NOMO-1 treated with dmso at 0.1 percent for 144 hours (cell line): ENCODE results near the gene ODF2.
A peak's percentile ranks its signal among the peaks of the same experiment; 100 is the strongest.
"Not testable (repeated sequence)": the region's sequence is repeated elsewhere in the genome, so short reads cannot be mapped to it uniquely, and the experiment has no call there.

Experiments
- DNase-seq: peaks from one replicate; lab custom pipeline; 2025; ENCODE audit not compliant: unreplicated experiment; lab: John Stamatoyannopoulos, UW

Gene ODF2

DNA sequence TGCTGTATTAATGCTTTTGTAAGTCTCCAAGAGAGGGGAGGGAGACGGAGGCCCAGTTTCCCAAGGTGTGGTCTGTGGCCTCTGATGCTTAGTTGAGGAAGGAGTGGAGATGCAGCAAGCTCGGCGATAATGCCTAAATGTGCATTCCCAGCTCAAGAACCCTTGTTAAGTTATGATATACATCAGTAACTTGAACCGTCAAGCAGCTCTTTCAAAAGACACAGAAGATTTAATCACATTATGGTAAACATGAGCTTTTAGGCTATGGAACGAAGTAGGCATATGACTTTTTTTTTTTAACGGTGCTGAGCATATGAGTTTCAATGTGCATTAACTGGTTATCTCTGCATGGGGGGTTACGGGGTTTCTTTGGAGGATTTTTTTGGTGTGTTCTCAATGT, 26.4 kb downstream of the ODF2 start:
- no peak for DNase-seq

DNA sequence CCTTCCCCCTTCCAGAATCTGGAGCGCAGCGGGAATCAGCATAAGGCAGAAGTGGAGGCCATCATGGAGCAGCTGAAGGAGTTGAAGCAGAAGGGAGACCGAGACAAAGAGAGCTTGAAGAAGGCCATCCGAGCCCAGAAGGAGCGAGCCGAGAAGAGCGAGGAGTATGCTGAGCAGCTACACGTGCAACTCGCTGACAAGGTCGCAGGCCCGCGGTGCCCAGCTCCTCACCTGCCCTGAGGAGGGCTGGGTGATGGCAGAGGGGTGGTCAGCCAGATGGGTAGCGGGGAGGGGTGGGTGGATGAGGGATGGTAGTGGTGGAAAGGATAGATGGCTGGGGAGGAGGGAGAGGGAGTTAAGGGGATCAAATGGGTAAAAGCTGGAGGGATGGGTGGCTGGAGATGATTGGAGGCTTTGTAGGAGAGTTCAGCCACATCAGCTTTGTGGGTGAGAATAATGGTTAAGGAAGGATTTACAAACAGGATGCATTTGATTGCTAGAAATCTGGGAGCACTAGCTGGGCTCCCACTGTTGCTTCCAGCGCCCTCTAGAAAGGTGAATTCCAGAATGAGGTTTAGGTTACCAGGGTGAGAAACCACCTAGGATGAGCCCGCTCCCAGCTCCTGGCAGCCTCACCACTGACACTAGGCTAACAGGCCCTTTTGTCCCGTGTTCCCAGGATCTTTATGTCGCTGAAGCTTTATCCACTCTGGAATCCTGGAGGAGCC, 29.0 kb downstream of the ODF2 start:
- no peak for DNase-seq

DNA sequence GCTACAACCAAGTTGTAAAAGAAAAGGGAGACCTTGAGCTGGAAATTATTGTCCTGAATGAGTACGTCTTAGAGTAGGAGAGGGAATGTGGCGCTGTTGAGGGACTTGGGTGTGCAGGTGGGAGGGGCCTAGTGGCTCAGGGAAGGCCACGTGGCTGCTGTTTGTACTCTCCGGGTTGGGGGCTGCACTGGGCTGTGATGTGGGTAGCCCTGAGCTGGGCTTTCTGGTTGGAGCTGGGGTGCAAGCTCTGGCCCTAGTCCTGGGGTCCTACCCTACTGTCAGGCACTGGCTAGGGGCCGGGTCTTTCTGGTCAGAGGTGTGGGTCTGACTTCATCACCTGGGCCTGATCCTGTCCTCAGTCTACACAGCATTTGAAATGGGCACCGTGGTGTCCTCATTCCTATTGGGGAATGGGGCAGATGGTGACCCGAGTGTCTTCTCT, 29.6 kb downstream of the ODF2 start:
- DNase-seq = no peak

DNA sequence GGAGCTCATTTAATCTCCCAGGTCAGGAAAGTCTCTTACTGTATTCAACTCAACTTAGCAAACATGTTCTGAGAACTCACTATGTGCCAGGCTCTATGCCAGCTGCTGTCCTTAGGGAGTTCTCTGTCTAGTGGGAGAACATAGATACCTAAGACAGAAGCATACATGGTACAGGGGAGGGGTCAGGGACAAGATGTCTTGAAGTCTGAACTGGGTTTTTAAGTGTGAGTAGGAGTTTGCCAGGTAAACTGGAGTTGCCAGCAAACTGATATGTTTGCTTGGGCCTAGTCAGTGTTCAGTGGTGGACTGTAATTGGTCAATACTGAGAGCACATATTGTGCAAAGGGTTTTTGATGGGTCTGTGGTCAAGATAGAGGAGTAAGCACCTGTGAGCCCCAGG, 30.4 kb downstream of the ODF2 start:
- no peak for DNase-seq

DNA sequence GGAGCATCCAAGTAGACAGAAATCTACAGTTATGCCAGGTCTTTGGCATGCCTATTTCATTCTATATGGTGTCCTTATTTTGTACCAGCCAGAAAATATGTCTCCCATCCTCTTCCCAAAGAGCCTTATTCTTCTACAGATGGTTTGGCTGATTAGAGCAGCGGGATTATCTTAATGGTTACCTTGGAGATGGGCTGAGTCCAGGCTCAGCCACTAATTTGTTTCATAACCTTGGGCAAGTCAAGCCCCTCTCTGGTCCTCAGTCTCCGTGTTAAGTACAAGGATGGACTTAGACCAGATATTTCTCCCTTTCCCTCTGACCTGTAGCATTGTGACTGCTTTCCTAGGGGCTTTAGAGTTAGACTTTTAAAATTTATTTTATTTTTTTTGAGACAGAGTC, 37.6 kb downstream of the ODF2 start:
- DNase-seq = no peak

DNA sequence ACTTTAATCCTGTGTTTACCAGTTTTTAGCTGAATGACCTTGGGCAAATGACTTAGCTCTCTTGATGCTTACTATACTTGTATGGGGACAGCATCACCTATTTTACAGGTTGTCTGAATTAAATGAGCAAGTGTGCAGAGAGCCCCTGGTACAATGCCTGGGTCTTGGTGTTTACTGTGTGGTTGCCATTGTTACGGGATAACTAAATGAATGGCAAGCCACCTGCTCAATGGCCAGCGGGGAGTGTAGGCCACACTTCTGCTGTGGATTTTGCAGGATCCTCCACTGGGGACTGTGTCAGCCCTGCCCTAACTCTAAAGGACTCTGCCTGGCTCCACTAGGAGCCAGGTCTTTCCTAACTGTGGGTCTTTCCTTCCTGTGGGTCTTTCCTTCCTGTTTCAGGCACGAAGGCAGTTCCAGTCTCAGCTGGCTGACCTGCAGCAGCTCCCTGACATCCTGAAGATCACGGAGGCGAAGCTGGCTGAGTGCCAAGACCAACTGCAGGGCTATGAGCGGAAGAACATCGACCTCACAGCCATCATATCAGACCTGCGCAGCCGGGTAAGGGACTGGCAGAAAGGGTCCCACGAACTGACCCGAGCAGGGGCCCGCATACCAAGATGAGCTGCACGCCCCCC, 38.4 kb downstream of the ODF2 start:
- no peak for DNase-seq

DNA sequence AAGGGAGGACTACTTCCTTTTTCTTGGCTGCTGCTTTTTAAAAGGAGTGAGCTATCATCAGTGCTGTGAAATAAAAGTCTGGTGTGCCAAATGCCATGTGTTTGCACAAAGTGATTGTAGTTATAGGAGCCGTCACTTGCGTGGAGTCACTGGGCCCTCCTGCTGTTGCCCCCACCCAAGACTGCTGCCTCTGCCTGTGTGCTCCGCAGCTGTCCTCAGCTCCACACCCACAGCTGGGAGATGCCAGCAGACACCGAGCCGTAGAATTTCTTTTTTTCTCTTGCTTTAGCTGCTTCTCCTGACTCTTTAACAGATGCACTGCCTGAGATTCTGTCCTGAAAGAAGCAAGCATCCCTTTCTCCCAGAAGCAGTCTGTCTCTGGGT, 38.9 kb downstream of the ODF2 start:
- no peak for DNase-seq

DNA sequence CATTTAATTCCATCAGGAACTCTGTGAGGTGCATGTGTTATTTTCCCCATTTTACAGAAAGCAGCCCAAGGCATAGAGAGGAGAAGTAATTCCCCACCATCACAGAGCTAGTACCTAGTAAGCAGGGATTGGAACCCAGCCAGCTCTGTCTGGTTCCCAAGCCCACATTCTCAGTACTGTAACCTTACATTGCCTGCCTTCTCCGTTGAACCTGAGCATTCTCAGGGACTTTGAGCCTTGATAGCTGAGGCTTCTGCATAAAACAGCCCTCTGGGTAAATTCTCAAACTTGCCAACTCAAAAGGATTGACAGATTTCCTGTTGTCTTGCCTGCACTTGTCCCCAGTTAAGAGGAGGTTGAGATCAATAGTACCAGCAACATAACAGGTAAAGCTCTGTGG, 39.5 kb downstream of the ODF2 start:
- DNase-seq = no peak

DNA sequence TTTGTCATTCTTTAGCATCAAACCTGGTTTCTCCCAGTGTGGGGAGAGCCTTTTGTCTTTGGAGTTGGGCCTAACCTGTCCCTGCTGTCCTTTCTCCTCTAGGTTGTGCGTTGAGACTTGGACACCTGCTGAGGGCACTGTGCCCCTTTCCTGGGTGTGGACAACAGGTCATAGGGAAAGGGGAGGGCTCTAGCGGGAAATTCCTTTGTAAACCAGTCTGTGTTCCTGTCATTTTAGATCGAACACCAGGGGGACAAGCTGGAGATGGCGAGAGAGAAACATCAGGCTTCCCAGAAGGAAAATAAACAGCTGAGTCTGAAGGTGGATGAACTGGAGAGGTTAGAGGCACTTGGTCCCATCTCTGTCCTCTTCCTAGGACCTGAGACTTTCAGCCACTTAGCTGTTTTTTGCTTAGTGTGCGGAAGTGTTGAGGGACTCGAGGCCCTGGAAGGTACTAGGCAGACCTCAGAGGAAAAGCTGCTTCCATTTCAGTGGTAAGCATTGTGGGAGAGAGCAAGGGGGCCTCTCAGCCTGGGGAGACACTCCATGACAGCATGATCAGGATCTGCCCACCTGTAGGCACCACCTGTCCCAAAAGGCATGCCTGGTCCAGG, 40.1 kb downstream of the ODF2 start:
- no peak for DNase-seq

DNA sequence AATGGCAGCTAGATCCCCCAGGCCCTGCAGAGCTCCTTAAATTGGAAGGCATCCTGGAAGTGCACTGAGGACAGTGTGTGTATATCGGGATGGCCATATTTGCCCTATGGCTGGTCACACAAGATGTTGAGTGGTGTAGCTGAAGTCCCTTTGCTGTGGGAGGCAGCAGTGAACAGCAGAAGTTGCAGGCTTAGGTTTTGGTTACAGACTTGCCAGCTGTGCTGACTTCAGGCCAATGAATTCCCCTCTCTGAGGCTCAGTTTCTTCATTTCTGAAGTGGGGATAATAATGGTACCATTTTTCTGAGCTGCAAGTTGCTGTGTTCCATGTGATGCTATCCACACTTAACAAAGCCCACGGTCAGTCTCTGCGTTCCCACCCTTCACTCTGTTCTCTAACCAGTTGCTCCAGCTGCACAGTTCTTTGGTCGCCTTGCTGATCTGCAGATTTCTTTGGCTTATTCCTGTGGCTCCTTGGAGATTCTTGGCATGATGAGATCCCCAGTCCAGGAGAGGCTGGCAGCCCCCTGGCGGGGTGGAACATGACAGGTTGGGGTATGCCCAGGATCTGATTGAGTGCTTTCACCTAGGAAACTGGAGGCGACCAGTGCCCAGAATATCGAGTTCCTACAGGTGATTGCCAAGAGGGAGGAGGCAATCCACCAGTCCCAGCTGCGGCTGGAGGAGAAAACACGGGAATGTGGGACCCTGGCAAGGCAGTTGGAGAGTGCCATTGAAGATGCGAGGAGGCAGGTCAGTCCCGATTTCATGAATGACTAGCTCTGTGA, 42.2 kb downstream of the ODF2 start:
- no peak for DNase-seq

DNA sequence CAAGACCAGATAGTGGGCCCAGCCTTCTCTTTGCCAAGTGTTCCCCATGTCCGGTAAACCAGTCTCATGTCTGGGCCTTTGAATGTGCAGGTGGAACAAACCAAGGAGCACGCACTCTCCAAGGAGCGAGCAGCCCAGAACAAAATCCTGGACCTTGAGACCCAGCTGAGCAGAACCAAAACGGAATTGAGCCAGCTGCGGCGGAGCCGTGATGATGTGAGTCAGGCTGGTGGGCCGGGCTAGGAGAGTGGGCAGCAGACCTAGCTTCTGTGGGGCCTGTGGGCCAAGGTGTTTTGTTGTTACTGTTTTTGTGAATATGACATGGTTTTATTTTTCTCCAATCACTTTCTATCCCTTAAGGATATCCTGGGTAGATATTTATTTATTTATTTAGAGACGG, 43.1 kb downstream of the ODF2 start:
- DNase-seq = no peak

DNA sequence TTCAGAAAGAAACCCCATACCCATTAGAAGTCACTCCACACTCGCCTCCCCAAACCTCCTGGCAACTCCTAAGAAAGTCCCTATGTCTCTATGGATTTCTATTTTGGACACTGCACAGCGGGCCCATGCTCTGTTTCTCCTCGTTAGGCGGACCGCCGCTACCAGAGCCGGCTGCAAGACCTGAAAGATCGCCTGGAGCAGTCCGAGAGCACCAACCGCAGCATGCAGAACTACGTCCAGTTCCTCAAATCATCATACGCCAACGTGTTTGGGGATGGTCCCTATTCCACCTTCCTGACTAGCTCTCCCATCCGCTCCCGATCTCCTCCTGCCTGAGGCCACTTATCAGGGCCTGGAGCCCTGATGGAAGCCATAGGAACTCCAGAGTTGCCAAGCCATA, 44.1 kb downstream of the ODF2 start:
- DNase-seq = no peak

DNA sequence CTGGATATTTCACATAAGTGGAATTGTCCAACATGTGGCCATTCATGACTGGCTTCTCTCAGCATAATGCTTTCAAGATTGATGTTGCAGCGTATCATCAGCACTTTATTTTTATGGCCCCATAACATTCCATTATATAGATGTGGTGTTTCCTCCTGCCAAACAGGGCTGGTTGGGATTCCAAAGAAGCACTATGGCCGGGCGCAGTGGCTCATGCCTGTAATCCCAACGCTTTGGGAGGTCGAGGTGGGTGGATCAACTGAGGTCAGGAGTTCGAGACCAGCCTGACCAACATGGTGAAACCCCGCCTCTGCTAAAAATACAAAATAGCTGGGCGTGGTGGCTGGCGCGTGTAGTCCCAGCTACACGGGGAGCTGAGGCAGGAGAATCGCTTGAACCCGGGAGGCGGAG, 47.6 kb downstream of the ODF2 start:
- DNase-seq = not testable (repeated sequence)

DNA sequence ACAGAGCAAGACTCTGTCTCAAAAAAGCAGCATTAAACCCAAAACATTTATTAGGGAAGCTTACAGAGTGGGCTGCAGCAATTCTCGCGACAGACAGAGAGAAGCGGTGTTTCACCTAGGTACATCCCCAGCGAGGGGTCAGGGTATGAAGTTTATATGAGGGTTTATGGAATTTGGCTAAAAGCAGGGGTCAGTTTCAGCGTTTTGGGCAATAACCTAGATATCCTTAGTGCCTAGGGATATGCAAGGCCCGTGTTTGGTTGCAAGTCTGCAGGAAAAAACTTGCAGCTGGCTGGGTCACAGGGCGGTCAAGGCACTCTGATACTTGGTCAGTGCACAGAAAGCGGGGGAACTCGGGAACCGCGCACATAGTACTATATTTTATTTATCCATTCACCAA, 48.1 kb downstream of the ODF2 start:
- DNase-seq = no peak

DNA sequence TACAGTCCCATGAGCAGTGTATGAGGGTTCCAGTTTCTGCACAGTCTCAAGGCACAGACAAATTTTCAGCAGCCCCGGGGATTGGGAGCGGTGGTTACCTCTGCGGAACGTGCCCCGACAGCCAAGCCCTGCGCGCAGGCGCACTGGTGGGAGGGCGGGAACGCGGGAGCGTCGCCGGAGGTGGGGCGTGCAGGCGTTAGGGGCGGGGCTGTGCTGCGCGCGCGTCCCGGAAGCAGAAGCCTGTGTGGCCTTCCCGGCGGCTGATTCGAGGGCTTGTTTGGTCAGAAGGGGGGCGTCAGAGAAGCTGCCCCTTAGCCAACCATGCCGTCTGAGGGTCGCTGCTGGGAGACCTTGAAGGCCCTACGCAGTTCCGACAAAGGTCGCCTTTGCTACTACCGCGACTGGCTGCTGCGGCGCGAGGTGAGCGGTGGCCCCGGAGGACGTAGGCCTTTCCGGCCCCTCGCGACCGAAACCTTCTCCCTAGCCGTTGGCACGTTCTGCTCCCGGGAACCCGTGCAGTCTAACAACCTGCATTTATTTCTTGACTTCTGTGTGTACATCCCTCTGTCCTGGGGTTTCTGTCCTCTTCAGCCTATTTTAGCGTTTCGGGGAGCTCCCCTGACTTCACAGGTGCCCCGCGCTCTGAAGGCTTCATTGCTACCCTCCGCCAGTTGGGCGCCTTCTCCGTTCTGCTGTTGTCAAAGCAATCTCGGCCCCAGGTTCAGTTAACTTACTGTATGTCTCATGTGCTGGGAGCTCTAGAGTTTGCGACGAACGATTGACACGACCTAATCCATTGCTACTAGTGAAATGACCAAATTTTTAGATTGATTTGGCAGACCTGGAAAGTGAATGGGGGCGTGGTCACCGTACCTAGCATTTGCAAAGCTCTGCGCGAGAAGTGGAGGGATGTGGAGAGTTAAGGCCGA, 48.9 kb downstream of the ODF2 start, which contains the start of gene GLE1:
Gene GLE1, plus strand, starts transcription at position 235 of the 929 bp plus-strand sequence. Its CDS starts 87 bp downstream, at position 322.
- DNase-seq = peak; percentile 84

DNA sequence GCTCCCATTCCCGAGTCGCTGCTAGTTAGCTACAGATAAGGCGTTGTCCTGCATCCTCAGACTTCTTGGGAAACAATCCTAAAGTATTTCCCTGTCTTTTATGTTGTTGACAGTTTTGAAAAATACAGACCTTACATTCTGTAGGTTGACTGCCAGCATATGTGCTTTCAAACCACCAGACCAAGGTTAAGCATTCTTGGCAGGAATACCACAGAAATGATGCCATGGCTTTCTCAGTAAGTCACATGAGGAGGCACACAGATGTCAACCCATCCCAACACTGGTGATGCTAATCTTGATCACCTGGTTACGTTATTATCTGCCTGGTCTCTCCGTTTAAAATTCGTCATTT, 49.6 kb downstream of the ODF2 start:
- DNase-seq = no peak

DNA sequence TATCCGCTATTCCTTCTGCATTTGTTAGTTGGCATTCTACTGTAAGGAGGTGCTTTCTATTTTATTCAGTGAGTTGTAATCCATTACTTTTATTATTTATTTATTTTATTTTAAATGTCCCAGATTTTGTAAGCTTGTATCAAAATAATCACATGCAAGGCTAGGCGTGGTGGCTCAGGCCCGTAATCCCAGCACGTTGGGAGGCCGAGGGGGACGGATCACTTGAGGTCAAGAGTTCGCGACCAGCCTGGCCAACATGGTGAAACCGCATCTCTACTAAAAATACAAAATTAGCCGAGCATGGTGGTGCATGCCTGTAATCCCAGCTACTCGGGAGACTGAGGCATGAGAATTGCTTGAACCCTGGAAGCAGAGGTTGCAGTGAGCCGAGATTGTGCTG, 50.1 kb downstream of the ODF2 start:
- not testable (repeated sequence) for DNase-seq

DNA sequence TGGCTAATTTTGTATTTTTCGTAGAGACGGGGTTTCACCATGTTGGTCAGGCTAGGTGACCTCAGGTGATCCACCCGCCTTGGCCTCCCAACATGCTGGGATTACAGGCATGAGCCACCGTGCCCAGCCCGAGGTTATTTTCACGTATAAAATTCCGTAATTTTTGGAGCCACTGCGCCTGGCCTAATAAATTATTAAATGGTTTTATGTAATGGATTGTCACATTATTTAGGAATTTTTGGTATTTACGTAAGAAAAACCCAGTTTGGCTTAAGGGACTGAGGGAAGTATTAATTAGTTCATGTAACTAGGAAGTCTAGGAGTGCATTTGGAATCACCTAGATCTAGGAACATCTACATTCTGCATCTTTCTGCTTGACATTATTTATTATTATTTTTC, 57.0 kb downstream of the ODF2 start:
- no peak for DNase-seq

DNA sequence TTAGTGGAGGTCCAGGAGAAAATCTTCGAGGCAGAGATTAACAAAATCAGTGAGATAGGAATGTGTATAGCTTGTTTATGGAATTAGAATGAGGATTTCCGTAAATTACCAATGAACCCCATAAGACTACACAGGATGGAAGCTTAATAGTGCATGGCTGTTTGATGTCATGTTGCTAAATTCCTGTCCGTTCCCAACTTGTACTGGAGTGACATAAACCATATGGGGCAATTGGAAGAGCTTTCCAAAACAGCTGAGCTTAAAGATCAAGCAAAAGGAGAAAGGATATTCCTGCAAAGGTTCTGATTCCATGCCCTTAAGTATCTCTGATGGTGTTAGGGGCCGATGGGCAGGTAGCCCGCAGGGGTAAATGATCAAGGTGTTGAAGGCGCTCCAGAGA, 66.2 kb downstream of the ODF2 start:
- DNase-seq = no peak

DNA sequence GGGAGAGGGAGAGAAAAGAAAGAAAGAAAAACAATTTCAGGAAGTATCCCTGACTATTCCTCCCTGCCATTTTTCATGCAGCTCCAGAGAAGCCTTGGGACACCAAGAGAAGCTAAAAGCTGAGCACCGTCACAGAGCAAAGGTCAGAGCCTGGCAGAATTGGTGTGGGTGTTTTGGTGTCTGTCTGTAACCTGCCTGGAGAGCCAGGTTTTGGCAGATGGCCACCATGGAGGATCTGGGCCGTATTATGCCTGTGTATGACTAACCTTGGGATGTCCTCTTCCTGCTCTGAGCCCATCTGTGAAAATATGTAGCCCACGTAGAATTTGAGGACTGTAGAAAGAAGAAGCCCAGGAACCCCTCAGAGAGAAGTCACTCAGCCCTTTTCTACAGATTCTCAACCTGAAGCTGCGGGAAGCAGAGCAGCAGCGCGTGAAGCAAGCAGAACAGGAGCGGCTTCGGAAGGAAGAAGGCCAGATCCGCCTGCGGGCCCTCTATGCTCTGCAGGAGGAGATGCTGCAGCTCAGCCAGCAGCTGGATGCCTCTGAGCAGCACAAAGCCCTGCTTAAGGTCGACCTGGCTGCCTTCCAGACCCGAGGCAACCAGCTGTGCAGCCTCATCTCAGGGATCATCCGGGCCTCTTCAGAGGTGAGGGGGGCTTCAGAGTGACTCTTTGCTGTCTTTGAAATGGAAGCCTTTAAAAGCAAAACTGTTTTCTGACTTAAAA, 67.6 kb downstream of the ODF2 start:
- DNase-seq = no peak
